HG03378 (cell line): Measurements from ENCODE around the gene HNRNPUL2.
"Not testable (repeated sequence)": the region's sequence is repeated elsewhere in the genome, so short reads cannot be mapped to it uniquely, and the experiment has no call there.

ENCODE experiments used
- ATAC-seq: cut with Tn5 transposase; IDR thresholded peaks from one replicate; pipeline ENCODE4 v1.9.1; 2021; ENCODE audit warnings: mild to moderate bottlenecking, moderate library complexity; ENCODE audit not compliant: unreplicated experiment

The HNRNPUL2 gene

DNA sequence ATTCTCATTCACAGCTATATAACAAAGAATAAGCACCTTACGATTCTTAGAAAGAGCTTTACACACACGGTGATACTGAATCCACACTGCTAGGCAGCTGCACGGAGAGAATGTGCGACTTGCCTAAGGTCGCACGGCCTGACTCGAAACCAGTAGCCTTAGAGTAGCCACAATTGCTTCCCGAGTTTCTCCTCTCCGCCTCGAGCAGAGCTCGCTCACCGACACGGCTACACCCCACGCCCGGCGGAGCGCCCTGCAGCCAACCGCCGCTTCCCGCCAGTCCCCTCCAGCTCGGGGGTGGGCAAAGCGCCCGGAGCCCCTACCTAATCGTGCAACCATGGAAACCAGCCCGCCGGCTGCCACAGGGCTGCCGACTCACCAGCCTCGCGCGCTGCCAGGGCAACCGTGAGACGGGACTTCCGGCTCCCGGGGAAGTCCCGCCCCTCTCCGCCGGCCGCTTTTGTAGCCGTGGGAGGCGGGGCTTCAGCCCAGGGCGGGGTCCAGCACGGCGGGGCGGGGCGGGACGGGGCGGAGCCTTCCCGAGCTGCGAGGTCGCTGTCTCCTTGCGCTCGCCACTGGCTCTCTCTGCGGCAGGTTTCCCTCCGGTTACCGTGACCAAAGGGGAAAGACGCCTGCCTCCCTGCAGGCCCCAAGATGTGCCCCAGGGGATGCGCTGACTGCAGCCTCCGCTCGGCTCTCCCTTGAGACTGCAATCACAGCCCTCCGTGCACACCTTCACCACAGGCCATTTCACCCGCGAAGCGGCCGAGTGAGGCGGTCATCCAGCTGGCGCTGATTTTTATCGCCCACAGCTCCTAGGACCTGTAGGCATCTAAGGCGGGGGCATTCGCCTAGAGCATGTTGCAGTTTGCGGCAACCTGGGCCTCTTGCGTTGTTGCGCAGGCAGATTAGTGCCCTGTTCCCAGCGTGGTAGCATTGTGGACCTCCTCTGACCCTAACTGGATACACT, 21.1 kb downstream of the HNRNPUL2 start:
- no peak for ATAC-seq

DNA sequence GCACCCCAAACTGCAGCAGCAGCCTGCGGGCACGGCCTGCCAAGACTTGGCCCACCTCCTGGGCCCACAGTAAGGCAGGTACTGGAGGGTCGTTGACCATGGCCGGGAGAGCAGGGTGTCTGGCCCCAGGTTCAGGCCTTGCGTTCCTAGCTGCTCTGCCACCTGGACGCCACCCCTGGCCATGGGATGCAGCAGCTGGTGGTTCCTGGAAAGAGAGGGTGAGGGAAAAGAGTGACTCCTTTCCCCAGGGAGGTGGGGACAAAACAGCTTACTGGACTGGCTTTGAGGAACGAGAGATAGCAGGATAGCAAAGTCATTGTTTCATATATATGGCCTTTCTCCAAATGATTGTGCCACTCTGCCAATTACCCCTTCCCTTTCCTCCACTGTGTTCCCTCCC, 21.8 kb downstream of the HNRNPUL2 start:
- ATAC-seq: no peak

DNA sequence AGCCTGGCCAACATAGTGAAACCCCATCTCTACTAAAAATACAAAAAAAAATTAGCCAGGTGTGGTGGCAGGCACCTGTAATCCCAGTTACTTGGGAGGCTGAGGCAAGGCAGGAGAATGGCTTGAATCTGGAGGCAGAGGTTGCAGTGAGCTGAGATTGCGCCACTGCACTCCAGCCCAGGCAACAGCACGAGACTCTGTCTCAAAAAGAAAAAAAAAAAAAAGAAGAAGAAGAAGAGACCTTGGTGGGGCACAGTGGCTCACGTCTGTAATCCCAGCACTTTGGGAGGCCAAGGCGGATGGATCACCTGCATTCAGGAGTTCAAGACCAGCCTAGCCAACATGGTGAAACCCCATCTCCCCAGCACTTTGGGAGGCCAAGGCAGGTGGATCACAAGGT, 23.3 kb downstream of the HNRNPUL2 start:
- not testable (repeated sequence) for ATAC-seq

DNA sequence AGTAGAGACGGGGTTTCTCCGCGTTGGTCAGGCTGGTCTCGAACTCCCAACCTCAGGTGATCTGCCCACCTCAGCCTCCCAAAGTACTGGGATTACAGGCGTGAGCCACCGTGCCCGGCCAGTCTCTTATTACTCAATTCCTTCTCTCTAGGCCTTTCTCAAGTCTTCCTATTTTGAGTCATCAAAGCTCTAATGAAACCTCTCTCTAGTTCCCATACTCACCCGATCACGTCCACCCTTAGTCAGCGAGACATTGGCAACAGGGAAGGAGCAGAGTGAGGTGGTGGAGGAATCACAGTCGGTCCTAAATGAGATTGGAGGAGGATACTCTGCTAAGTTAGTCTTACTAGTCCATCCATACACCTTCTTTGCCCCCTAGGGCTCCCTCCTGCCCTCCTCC, 25.0 kb downstream of the HNRNPUL2 start:
- no peak for ATAC-seq

DNA sequence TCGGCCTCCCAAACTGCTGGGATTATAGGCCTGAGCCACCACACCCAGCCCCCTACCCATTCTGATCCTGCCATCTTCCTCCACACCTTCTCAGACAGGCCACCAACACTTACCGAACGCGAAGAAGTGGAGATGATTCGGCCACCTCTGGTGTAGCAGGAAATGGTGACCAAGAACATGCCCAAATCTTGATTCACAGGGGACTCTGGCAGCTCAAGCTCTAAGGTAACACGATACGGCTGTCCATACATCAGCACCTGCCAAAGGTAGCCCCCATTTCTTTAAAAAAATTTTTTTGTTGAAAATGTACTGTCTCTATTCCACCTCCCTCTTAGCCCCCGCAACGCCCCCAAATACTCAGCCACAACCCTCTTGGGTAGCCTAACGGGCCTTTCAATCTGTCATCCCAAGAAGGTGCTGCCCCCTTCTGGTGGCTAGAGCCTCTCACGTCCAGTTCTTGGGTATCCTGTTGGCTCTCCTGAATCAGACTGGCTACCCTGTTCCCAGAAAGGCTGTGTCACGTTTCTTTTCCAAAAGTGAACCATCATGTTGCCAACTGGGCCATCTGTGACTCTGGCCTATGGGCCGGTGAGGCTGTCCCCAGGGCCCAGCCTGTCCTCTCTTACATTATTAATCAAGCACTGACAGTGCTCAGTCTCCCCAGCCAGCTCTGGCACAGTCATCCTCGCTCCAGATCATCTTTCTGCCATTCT, 32.6 kb downstream of the HNRNPUL2 start:
- ATAC-seq: no peak

DNA sequence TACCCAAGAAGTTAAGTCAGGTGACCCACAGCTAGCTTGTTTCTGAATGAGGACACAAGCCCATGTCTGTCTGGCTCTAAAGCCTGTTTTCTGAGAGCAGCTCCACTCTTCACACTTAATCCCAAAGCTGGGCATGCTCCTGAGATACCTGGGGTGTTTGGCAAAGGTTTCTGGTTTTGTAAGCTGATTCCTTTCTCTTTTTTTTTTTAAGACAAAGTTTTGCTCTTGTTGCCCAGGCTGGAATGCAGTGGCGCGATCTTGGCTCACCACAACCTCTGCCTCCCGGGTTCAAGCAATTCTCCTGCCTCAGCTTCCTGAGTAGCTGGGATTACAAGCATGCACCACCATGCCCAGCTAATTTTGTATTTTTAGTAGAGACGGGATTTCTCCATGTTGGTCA, 33.6 kb downstream of the HNRNPUL2 start:
- ATAC-seq: not testable (repeated sequence)

DNA sequence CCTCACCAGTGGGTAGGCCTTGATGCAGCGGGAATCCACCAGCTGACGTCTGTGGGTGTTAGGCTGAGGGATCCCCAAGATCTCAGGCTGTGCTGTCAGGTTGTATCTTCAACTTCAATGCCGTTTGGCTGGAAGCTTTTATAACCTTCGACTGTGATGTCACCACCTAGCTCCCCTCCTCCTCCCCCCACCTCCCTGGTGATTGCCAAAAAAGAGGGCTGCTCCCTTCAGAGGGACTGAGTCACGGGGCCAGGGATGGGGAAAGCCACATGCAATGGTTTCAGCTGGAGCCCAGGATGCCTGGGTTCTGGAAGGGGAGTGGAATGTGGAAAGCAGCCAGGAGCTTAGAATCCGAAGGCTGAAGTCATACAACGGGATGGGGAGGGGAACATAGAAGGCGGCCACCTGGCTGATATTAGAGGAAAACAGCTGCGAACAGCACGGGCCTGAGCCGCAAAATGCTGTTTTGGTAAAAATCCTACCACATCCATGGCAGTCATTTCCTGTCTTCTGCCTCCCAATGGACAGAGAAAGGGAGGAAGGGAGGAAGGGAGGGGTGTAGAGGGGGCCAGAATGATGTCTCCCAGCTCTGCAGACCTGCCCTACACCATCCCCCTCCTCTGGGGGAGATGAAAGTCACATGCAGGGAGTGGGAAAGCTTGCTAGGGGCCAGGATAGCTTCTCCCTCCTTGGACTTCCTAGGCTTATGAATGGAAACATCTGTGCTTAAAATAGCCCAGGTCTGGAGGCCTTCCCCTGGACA, 37.7 kb downstream of the HNRNPUL2 start, which contains the start of gene LRRN4CL:
Gene LRRN4CL, minus strand, starts transcription at position 110 of the 763 bp plus-strand sequence. CDS start 1,022 bp downstream, outside the sequence.
- no peak for ATAC-seq

DNA sequence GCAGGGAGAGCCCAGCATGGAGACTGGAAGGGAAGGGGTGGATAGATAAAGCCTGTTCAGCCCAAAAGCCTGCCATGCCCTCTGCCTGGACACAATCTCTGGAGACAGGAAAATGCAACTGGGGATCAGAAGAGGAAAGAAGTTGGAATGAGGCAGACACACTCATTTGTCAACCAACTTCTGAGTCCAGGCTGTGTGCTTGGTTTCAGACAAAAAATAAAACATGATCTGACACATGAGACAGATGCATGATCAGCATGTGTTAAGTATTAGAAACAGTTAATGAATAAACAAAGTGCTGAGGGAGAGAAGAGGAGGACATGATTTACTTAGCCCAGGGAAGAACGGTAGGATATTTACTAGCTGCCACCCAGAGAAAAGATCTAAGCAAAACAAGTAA, 38.8 kb downstream of the HNRNPUL2 start:
- no peak for ATAC-seq

DNA sequence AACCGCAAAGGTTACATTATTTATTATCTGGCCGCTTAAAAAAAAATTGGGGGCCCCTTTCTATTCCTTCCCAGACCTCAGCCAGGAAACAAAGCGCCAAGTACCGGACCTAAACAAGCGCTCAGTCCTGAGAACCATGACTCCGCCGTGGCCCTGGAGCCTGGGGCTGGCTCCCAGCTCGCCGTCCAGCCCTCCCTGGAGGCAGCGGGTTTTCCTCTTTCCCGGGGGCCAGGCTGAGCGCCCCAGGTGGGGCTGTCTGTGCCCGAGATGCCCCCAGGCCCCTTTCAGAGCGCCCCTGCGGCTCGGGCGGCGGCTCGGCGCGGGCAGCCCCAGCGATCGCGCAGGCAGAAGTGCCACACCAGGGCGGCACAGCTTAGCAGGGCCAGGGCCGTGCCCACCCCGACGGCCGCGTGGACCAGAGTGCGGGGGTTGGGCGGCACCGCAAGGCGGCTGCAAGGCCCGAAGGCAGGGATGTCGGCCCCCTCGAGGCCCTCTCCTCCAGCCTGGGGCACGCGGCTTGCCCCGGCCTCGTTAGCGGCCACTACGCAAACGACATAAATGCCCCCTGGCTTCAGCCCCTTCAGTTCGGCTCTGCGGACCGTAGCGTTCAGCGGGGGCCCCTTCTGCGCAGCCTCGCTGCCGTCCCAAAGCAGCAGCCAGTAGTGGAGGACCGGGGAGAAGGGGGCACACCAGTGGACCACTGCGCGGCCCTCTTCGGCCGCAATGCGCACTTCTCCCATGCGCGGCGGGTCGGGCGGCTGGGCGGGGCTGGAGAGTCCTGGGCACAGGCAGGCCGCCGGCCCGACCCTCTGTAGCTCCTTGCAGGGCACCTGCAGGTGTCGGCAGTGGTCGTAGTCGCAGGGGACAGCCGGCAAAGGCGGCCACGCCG, 39.5 kb downstream of the HNRNPUL2 start:
- no peak for ATAC-seq

DNA sequence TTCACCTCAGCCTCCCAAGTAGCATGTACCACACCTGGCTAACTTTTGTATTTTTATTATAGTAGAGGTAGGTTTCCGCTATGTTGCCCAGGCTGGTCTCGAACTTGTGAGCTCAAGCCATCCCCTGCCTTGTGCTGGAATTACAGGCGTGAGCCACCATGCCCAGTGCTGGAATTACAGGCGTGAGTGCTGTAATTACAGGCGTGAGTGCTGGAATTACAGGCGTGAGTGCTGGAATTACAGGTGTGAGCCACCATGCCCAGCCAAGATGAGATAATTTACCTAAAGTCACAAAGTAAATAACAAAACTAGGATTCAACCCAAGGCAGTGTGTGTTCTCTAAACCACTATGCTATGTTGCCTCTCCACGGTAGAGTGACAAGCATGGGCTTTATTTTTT, 44.7 kb downstream of the HNRNPUL2 start:
- ATAC-seq: no peak

DNA sequence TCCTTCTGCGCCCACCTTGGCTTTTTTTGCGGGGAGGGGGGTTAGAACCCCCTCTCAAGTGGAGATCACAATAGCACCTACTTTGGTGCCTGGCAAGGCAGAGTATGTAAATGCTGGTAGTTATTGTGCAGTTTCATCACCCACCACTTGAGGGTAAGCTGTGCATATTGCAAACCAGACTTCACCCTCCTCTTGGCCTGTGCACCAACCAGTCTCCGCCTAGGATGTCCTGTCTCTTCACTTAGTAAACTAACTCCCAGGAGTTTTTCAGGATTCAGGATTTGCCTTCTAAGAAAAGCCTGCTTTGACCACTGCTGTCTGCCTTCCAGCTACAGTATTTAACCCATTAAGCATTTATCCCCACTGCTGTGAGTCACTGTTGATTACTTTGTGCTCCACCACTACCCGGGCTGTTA, 46.4 kb downstream of the HNRNPUL2 start:
- ATAC-seq: peak; percentile 72

DNA sequence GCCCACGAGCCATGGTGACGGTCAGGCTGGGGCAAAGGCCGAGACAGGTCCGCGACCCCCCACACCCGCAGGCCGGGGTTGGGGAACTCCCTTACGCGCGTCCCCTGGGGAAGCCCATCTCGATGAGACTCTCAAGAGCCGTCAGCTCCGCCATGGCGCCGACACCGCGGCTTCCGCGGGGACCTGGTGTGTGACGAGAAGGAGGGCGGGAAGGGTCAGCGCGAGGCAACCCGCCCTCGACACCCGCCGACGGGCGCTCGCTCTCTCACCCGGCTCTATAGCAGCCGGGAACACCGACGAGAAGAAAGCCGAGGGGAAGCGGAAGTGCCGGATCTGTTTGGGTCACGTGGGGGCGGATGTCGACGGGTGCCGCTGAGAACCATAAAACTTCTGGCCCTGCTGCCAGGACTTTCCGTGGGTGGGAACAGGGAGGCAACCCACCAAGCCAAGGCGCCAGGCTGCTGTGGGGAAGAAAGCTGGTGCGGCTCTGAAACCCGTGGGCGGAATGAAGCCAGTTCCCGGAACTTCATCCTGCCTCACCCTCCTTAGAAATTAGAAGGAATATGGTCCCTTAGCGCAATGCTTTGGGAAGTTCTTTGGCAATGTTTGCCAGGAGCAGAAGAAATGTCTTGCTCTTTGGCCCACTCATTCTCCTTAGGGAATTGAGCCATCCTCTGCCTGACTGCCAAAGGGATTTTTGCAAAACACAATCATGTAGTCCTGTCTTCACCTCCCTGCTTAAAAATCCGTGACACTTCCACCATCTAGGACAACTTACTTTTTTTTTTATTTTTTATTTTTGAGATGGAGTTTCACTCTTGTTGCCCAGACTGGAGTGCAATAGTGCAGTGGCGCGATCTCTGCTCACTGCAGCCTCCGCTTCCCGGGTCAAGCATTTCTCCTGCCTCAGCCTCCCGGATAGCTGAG, 48.2 kb downstream of the HNRNPUL2 start, which contains the start of gene UBXN1:
Gene UBXN1, minus strand, starts transcription at position 304 of the 927 bp plus-strand sequence. Its CDS starts 150 bp downstream, at position 154.
- ATAC-seq: peak; percentile 52

DNA sequence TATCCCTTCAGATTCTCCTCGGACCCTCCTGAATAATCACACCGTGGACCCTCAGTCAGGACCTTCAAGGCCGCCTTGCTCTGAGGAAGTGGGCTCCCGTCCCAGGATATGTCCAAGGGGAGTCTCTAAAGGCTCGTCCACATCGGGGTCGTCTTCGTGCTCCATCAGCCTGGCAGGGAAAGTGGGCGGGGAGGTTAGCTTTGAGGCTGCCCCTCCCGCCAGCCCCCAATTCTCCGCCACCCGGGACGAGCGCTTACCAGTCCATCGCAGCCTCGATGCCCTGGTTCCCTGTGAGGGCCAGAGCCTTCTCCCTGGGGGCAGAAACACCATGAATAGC, 48.9 kb downstream of the HNRNPUL2 start:
- no peak for ATAC-seq

DNA sequence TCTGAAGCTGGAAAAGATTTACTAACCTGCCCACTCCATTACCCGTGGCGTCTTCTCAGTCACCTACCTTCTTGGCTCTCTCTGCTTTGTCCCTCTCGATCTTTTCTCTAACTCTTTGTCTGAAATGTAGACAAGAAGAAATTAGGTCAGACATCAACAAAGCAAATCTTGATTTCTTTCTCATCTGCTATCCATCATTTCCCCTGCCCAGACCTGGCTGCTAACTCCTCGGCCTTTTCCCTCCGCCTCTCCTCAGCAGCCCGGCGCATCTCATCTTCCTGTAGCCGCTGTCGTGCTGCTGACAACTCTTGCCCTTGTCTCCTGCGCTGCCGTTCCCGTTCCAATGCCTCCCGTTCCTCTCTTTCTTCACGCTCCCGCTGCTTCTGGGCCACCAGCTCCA, 49.5 kb downstream of the HNRNPUL2 start:
- no peak for ATAC-seq

DNA sequence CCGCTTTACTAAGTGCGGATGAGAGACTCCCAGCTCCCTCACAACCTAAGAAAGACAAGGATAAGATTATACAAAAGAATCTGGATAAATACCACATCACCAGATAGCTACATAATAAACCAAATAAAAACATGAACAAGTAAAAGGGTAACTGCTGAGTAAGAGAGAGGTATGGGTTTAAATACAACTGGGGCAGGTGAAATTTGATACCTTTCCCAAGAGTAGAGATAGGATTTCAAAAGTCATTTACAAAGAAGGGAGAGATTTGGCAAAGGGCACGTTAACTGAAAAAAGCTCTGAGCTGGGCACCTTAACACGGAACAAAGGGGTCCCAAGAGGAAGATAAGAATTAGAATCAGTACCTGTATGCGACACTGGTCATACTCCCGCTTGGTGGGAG, 50.1 kb downstream of the HNRNPUL2 start:
- no peak for ATAC-seq

DNA sequence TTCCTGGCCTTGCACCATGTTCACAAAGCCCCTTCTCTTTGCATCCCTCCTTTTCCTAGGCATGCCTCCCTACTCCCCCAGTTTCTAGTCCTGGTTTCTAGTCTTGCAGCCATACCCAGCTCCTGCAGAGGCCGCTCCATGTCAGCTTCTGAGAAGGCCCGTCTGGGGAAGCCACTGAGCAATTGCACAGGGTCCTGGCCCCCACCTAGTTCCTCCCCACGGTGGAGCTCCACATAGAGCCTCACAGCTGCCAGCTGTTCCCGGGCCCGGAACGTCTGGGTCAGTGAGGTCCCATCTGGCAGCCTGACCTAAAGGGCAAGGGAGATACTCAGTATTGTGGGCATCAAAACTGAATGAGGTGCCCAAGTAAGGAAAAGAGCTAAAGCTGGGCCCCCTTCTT, 50.6 kb downstream of the HNRNPUL2 start:
- no peak for ATAC-seq

DNA sequence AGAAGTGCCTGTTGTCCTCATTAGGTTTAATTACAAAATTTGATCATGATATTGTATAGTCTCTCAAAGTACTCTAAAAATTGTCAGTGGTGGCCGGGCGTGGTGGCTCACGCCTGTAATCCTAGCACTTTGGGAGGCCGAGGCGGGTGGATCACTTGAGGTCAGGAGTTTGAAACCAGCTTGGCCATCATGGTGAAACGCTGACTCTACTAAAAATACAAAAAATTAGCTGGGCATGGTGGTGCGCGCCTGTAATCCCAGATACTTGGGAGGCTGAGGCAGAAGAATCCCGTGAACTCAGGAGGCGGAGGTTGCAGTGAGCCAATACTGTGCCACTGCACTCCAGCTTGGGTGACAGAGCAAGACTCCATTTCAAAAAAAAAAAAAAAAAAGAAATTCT, 51.8 kb downstream of the HNRNPUL2 start:
- ATAC-seq: not testable (repeated sequence)

DNA sequence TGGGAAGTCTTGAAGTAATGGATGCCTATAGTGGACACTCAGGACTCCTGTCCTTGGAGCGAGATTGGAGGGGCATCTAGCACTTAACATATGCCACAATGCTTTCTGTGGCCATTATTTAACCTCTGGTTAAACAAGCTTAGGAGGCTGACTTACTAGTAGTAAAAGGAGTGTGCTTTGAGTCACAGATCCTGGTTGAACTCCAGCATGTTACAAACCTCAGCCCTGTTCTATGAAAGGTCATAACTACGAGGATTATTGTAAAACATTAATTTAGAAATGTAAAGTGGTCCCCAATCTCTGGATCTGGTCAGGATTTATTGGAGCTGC, 54.1 kb downstream of the HNRNPUL2 start:
- no peak for ATAC-seq
